HEK293 (cell line): ENCODE measurements around the gene SECTM1.
A peak's percentile ranks its signal among the peaks of the same experiment; 100 is the strongest.

Experiments
- GLI4 ChIP-seq: fragments of 450-650 bp; formaldehyde crosslinking; IDR thresholded peaks from 2 replicates; pipeline ENCODE4 v1.5.1; 2016; ENCODE audit warnings: missing biosample characterization, missing genetic modification characterization
- GLIS2 ChIP-seq: fragments of 450-650 bp; formaldehyde crosslinking; IDR thresholded peaks from 2 replicates; pipeline ENCODE4 v1.5.1; 2016; ENCODE audit warnings: missing biosample characterization, missing genetic modification characterization
- HOXA7 ChIP-seq: sonication (generic); formaldehyde crosslinking; IDR thresholded peaks from 2 replicates; pipeline ENCODE4 v1.8.1; 2022; ENCODE audit warnings: missing genetic modification reagents, borderline replicate concordance
- HOXD13 ChIP-seq: sonication (generic); formaldehyde crosslinking; IDR thresholded peaks from 2 replicates; pipeline ENCODE4 v1.8.0; 2022; ENCODE audit warnings: missing genetic modification reagents, borderline replicate concordance
- SALL2 ChIP-seq: fragments of 450-650 bp; formaldehyde crosslinking; IDR thresholded peaks from 2 replicates; pipeline ENCODE4 v1.5.0; 2017; ENCODE audit warnings: missing biosample characterization, mild to moderate bottlenecking, missing genetic modification characterization, borderline replicate concordance
- SETDB1 ChIP-seq: IDR thresholded peaks from one replicate; pipeline ENCODE4 v1.6.1; 2017; ENCODE audit warnings: mild to moderate bottlenecking, low read length, moderate library complexity, mixed read lengths; ENCODE audit not compliant: insufficient read length
- TRIM28 ChIP-seq: IDR thresholded peaks from 2 replicates; pipeline ENCODE4 v1.6.1; 2011; ENCODE audit warnings: low read length, control low read depth, borderline replicate concordance
- ZBTB7A ChIP-seq: fragments of 450-650 bp; formaldehyde crosslinking; IDR thresholded peaks from 2 replicates; pipeline ENCODE4 v1.5.1; 2016; ENCODE audit warnings: low read depth, missing biosample characterization, missing genetic modification characterization
- ZBTB8A ChIP-seq: fragments of 450-650 bp; formaldehyde crosslinking; IDR thresholded peaks from 2 replicates; pipeline ENCODE4 v1.5.1; 2016; ENCODE audit warnings: missing biosample characterization, missing genetic modification characterization
- ZFHX2 ChIP-seq: fragments of 450-650 bp; formaldehyde crosslinking; conservative IDR thresholded peaks from 2 replicates; pipeline ENCODE4 v1.5.1; 2016; ENCODE audit warnings: missing biosample characterization, missing genetic modification characterization
- ZNF10 ChIP-seq: fragments of 450-650 bp; formaldehyde crosslinking; IDR thresholded peaks from 2 replicates; pipeline ENCODE4 v1.5.1; 2017; ENCODE audit warnings: missing biosample characterization, missing genetic modification characterization
- ZNF174 ChIP-seq: fragments of 450-650 bp; formaldehyde crosslinking; IDR thresholded peaks from 2 replicates; pipeline ENCODE4 v1.5.0; 2017; ENCODE audit warnings: missing biosample characterization, mild to moderate bottlenecking, missing genetic modification characterization
- ZNF202 ChIP-seq: fragments of 450-650 bp; formaldehyde crosslinking; IDR thresholded peaks from 2 replicates; pipeline ENCODE4 v1.5.1; 2016; ENCODE audit warnings: missing biosample characterization, missing genetic modification characterization, borderline replicate concordance
- ZNF23 ChIP-seq: fragments of 450-650 bp; formaldehyde crosslinking; IDR thresholded peaks from 2 replicates; pipeline ENCODE4 v1.5.1; 2016; ENCODE audit warnings: missing biosample characterization, missing genetic modification characterization, borderline replicate concordance
- ZNF239 ChIP-seq: fragments of 450-650 bp; formaldehyde crosslinking; IDR thresholded peaks from 2 replicates; pipeline ENCODE4 v1.5.1; 2016; ENCODE audit warnings: missing biosample characterization, missing genetic modification characterization
- ZNF274 ChIP-seq, 2 experiments: fragments of 200-500 bp in 1 of 2; fragments of 450-650 bp in 1 of 2; sonication (Bioruptor generic) in 1 of 2; formaldehyde crosslinking in 1 of 2; IDR thresholded peaks; 2 replicates each; pipeline versions ENCODE4 v1.5.1 to v1.6.1; 2014 to 2016; ENCODE audit warnings: borderline replicate concordance in 1 of 2, inconsistent platforms in 1 of 2, low read length in 1 of 2, missing biosample characterization in 1 of 2, missing genetic modification characterization in 1 of 2
- ZNF335 ChIP-seq: fragments of 450-650 bp; formaldehyde crosslinking; conservative IDR thresholded peaks from 2 replicates; pipeline ENCODE4 v1.5.1; 2016; ENCODE audit warnings: missing biosample characterization, missing genetic modification characterization
- ZNF391 ChIP-seq: fragments of 450-650 bp; formaldehyde crosslinking; IDR thresholded peaks from 2 replicates; pipeline ENCODE4 v1.5.1; 2016; ENCODE audit warnings: low read depth, missing biosample characterization, missing genetic modification characterization, borderline replicate concordance
- ZNF423 ChIP-seq: fragments of 450-650 bp; formaldehyde crosslinking; IDR thresholded peaks from 2 replicates; pipeline ENCODE4 v1.5.1; 2016; ENCODE audit warnings: missing biosample characterization, missing genetic modification characterization
- ZNF510 ChIP-seq: fragments of 450-650 bp; formaldehyde crosslinking; IDR thresholded peaks from 2 replicates; pipeline ENCODE4 v1.5.1; 2018; ENCODE audit warnings: mild to moderate bottlenecking, missing genetic modification characterization, missing biosample characterization; ENCODE audit not compliant: insufficient replicate concordance
- ZNF521 ChIP-seq: fragments of 450-650 bp; formaldehyde crosslinking; IDR thresholded peaks from 2 replicates; pipeline ENCODE4 v1.5.1; 2017; ENCODE audit warnings: missing biosample characterization, mild to moderate bottlenecking, missing genetic modification characterization
- ZNF558 ChIP-seq: fragments of 450-650 bp; formaldehyde crosslinking; IDR thresholded peaks from 2 replicates; pipeline ENCODE4 v1.5.1; 2016; ENCODE audit warnings: missing biosample characterization, missing genetic modification characterization
- ZNF626 ChIP-seq: fragments of 450-650 bp; sonication (Bioruptor Pico); formaldehyde crosslinking; IDR thresholded peaks from 2 replicates; pipeline ENCODE4 v1.5.1; 2018; ENCODE audit warnings: missing biosample characterization, missing genetic modification characterization, inconsistent platforms
- ZNF629 ChIP-seq: fragments of 450-650 bp; formaldehyde crosslinking; IDR thresholded peaks from 2 replicates; pipeline ENCODE4 v1.5.1; 2017; ENCODE audit warnings: missing biosample characterization, missing genetic modification characterization
- ZNF664 ChIP-seq: fragments of 450-650 bp; formaldehyde crosslinking; IDR thresholded peaks from 2 replicates; pipeline ENCODE4 v1.5.1; 2016; ENCODE audit warnings: missing biosample characterization, missing genetic modification characterization
- ZNF670 ChIP-seq: fragments of 450-650 bp; formaldehyde crosslinking; IDR thresholded peaks from 2 replicates; pipeline ENCODE4 v1.5.1; 2016; ENCODE audit warnings: missing biosample characterization, missing genetic modification characterization, low read depth
- ZNF791 ChIP-seq: fragments of 450-650 bp; formaldehyde crosslinking; IDR thresholded peaks from 2 replicates; pipeline ENCODE4 v1.5.1; 2016; ENCODE audit warnings: missing biosample characterization, missing genetic modification characterization
- TF ChIP-seq, protein P1 (sequence below): fragments of 450-650 bp; formaldehyde crosslinking; IDR thresholded peaks from 2 replicates; pipeline ENCODE4 v1.5.1; 2016; ENCODE audit warnings: missing biosample characterization, missing genetic modification characterization
- TF ChIP-seq, protein P2 (sequence below): fragments of 450-650 bp; formaldehyde crosslinking; IDR thresholded peaks from 2 replicates; pipeline ENCODE4 v1.5.1; 2017; ENCODE audit warnings: missing biosample characterization, missing genetic modification characterization
- TF ChIP-seq, protein P3 (sequence below): fragments of 450-650 bp; formaldehyde crosslinking; IDR thresholded peaks from 2 replicates; pipeline ENCODE4 v1.5.1; 2016; ENCODE audit warnings: missing biosample characterization, missing genetic modification characterization
- TF ChIP-seq, protein P4 (sequence below): fragments of 450-650 bp; formaldehyde crosslinking; IDR thresholded peaks from 2 replicates; pipeline ENCODE4 v1.5.1; 2017; ENCODE audit warnings: missing biosample characterization, missing genetic modification characterization
- TF ChIP-seq, protein P5 (sequence below): fragments of 450-650 bp; formaldehyde crosslinking; IDR thresholded peaks from 2 replicates; pipeline ENCODE4 v1.5.1; 2016; ENCODE audit warnings: missing biosample characterization, missing genetic modification characterization
- TF ChIP-seq, protein P6 (sequence below): fragments of 450-650 bp; formaldehyde crosslinking; IDR thresholded peaks from 2 replicates; pipeline ENCODE4 v1.5.1; 2016; ENCODE audit warnings: missing biosample characterization, missing genetic modification characterization

Gene SECTM1

DNA sequence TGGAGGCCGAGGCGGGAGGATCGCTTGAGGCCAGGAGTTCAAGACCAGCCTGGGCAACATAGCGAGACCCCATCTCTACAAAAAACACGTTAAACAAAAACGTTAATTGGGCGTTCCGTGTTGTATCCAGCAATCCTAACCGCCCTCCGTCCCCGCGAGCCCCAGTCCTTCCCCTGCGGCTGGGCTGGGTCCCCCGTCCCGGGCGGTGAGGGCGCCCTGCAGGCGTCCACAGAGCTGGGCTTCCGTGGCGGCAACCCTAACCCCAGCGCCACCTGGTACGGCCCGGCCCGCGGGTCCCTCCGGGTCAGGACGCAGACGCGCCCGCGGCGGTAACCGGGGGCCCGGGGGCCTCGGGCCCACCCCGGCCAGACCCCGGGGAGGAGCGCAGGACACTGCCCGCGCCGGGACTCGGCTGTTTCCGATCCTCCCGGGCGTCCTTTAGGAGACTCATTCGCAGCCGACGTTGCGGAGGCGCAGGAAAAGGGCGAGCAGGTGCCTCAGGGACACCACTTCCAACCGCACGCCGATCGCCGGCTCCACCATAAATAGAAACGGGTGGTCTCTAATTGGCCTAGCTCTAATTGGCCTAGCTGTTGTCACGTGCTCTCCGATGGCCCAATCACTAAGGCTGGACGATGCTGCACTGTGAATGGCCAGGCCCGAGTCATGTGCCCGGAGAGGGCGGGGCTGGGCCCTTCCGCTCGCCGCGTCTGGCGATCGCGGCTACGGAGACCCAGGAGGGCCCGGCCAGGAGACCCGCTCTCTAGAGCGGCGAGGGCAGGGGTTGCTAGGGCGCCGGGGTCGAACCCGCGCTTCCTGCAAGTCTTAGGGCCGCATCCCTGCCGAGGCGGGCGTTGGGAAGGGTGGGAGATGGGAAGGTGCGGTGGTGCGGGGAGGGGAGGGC is 41.1 kb downstream of the SECTM1 start (continued):
- TF ChIP-seq ZNF335 (peak; percentile 72), ZNF174 (no peak), ZNF521 (no peak), ZNF629 (peak; percentile 28; the same call in 1 of the 2 replicates), ZFHX2 (tag by site-specific recombination) (no peak), ZNF239 (tag by site-specific recombination) (no peak), ZNF670 (tag by site-specific recombination) (no peak), ZBTB8A (peak; percentile 87), ZNF391 (0 out of 2 replicates have a peak, but pooled peaks have one; percentile 20), ZNF274 (IDR thresholded peaks at IDR 0.05; ENCODE audit: low read length) (no peak), ZNF274 (tag by site-specific recombination; IDR thresholded peaks at IDR 0.05; ENCODE audit: borderline replicate concordance) (no peak), GLIS2 (tag by site-specific recombination) (peak; percentile 58; the same call in 1 of the 2 replicates), SALL2 (tag by site-specific recombination) (no peak), ZNF202 (no peak), ZBTB7A (0 out of 2 replicates have a peak, but pooled peaks have one; percentile 49), TRIM28 (no peak), ZNF626 (tag by site-specific recombination) (no peak), ZNF23 (tag by site-specific recombination) (no peak), ZNF664 (tag by site-specific recombination) (no peak), ZNF791 (no peak), ZNF10 (tag by site-specific recombination) (0 out of 2 replicates have a peak, but pooled peaks have one; percentile 41), HOXA7 (CRISPR knock-in tag) (no peak), ZNF510 (no peak), SETDB1 (no peak), HOXD13 (CRISPR knock-in tag) (no peak), ZNF558 (no peak), ZNF423 (no peak), GLI4 (tag by site-specific recombination) (0 out of 2 replicates have a peak, but pooled peaks have one; percentile 19)
- TF ChIP-seq, protein P1, sequence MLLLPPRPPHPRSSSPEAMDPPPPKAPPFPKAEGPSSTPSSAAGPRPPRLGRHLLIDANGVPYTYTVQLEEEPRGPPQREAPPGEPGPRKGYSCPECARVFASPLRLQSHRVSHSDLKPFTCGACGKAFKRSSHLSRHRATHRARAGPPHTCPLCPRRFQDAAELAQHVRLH (tag by site-specific recombination): no peak
- TF ChIP-seq, protein P2, sequence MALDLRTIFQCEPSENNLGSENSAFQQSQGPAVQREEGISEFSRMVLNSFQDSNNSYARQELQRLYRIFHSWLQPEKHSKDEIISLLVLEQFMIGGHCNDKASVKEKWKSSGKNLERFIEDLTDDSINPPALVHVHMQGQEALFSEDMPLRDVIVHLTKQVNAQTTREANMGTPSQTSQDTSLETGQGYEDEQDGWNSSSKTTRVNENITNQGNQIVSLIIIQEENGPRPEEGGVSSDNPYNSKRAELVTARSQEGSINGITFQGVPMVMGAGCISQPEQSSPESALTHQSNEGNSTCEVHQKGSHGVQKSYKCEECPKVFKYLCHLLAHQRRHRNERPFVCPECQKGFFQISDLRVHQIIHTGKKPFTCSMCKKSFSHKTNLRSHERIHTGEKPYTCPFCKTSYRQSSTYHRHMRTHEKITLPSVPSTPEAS (tag by site-specific recombination): no peak
- TF ChIP-seq, protein P3, sequence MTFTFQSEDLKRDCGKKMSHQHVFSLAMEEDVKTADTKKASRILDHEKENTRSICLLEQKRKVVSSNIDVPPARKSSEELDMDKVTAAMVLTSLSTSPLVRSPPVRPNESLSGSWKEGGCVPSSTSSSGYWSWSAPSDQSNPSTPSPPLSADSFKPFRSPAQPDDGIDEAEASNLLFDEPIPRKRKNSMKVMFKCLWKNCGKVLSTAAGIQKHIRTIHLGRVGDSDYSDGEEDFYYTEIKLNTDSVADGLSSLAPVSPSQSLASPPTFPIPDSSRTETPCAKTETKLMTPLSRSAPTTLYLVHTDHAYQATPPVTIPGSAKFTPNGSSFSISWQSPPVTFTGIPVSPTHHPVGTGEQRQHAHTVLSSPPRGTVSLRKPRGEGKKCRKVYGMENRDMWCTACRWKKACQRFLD: no peak
- TF ChIP-seq, protein P4, sequence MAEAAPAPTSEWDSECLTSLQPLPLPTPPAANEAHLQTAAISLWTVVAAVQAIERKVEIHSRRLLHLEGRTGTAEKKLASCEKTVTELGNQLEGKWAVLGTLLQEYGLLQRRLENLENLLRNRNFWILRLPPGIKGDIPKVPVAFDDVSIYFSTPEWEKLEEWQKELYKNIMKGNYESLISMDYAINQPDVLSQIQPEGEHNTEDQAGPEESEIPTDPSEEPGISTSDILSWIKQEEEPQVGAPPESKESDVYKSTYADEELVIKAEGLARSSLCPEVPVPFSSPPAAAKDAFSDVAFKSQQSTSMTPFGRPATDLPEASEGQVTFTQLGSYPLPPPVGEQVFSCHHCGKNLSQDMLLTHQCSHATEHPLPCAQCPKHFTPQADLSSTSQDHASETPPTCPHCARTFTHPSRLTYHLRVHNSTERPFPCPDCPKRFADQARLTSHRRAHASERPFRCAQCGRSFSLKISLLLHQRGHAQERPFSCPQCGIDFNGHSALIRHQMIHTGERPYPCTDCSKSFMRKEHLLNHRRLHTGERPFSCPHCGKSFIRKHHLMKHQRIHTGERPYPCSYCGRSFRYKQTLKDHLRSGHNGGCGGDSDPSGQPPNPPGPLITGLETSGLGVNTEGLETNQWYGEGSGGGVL: peak; percentile 52; the same call in 1 of the 2 replicates
- TF ChIP-seq, protein P5, sequence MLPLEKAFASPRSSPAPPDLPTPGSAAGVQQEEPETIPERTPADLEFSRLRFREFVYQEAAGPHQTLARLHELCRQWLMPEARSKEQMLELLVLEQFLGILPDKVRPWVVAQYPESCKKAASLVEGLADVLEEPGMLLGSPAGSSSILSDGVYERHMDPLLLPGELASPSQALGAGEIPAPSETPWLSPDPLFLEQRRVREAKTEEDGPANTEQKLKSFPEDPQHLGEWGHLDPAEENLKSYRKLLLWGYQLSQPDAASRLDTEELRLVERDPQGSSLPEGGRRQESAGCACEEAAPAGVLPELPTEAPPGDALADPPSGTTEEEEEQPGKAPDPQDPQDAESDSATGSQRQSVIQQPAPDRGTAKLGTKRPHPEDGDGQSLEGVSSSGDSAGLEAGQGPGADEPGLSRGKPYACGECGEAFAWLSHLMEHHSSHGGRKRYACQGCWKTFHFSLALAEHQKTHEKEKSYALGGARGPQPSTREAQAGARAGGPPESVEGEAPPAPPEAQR (tag by site-specific recombination): no peak
- TF ChIP-seq, protein P6, sequence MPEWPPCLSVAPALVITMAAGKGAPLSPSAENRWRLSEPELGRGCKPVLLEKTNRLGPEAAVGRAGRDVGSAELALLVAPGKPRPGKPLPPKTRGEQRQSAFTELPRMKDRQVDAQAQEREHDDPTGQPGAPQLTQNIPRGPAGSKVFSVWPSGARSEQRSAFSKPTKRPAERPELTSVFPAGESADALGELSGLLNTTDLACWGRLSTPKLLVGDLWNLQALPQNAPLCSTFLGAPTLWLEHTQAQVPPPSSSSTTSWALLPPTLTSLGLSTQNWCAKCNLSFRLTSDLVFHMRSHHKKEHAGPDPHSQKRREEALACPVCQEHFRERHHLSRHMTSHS (tag by site-specific recombination): no peak
